RWPE1 (cell line): ENCODE results near the gene HAUS8.

Experiments used
- CTCF ChIA-PET: fragments of 350-600 bp; sonication (Branson Sonifier 250); formaldehyde crosslinking; extraction: SDS; loops from one replicate; lab custom pipeline; 2021; lab: Yijun Ruan, JAX
- POLR2A ChIA-PET: fragments of 400-600 bp; formaldehyde crosslinking; extraction: SDS; loops from one replicate; lab custom pipeline; 2020; ENCODE audit warnings: antibody characterized with exemption; ENCODE audit not compliant: low non-redundant PET; lab: Yijun Ruan, JAX
- DNase-seq: peaks from one replicate; pipeline ENCODE4 v3.0.0; 2012; ENCODE audit warnings: low spot score
- H3K27ac ChIP-seq: fragments of 450-650 bp; 2 replicates; pipeline ENCODE4 v1.5.1; 2017
- CTCF ChIP-seq: fragments of 450-650 bp; conservative IDR thresholded peaks from 2 replicates; pipeline ENCODE4 v1.5.1; 2017; ENCODE audit warnings: low read depth, mild to moderate bottlenecking

The HAUS8 gene

GRCh38 chr19:17045907-17046502, 29.2 kb downstream of the HAUS8 start:
- POLR2A ChIA-PET, result no interaction called here
- no peak for DNase-seq
- no peak for TF ChIP-seq CTCF
- CTCF ChIA-PET, result no interaction called here
- H3K27ac ChIP-seq, result no peak overlapping the region

GRCh38 chr19:17043744-17044143, 31.5 kb downstream of the HAUS8 start:
- ChIA-PET CTCF (interaction anchor here (0.5 kb wide), 1 partner anchor 463 kb away, joined by 6 read pairs; no protein-coding TSS in a partner anchor), POLR2A (no interaction called here)
- no peak for DNase-seq
- H3K27ac ChIP-seq, result no peak overlapping the region
- no peak for TF ChIP-seq CTCF

- ChIA-PET POLR2A (no interaction called here), CTCF (interaction anchor here (0.6 kb wide), 1 partner anchor 110 kb away, joined by 3 read pairs; no protein-coding TSS in a partner anchor)
- TF ChIP-seq CTCF, result no peak
- H3K27ac ChIP-seq, result no peak overlapping the region
- no peak for DNase-seq
Measured at GRCh38 chr19:17041976-17042375, 33.3 kb downstream of the HAUS8 start.

- ChIA-PET POLR2A (no interaction called here), CTCF (no interaction called here)
- TF ChIP-seq CTCF, result no peak
- H3K27ac ChIP-seq, result no peak overlapping the region
- no peak for DNase-seq
Measured at GRCh38 chr19:17037966-17038500, 37.2 kb downstream of the HAUS8 start.

GRCh38 chr19:17037184-17037583, 38.1 kb downstream of the HAUS8 start:
- CTCF ChIA-PET, result no interaction called here
- H3K27ac ChIP-seq, result no peak overlapping the region
- TF ChIP-seq CTCF, result no peak
- POLR2A ChIA-PET, result no interaction called here
- DNase-seq, result no peak

GRCh38 chr19:17036640-17037039, 38.6 kb downstream of the HAUS8 start:
- POLR2A ChIA-PET, result no interaction called here
- CTCF ChIA-PET, result interaction anchor here (1.3 kb wide), 1 partner anchor 137 kb away, joined by 3 read pairs; no protein-coding TSS in a partner anchor

More at GRCh38 chr19:17036640-17037039, 38.6 kb downstream of the HAUS8 start:
- no peak overlapping the region for H3K27ac ChIP-seq
- no peak for TF ChIP-seq CTCF
- DNase-seq, result no peak
